Measurements from ENCODE around the gene KIAA1217. TPM values are rescaled to one million over a fixed set of nuclear protein-coding genes. Genes with fewer than 3 reads are reported as not detected.

Gene KIAA1217
- total RNA-seq, 1 experiment from 2014 or later, result 23.4 TPM

DNA sequence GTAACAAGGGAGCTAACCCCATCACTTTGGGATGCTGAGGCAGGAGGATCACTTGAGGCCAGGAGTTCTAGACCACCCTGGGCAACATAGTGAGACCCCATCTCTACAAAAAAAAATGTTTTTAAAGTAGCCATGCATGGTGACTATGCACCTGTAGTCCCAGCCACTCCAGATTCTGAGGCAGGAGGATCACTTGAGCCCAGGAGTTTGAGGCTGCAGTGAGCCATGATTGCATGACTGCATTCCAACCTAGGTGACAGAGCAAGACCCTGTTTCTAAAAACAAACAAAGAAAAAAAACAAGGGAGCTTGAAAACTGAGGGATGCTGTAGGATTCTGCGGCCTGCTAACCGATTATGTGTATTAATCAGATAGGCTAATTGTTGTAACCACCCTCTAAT lies 4.9 kb downstream of the KIAA1217 start:
- TF ChIP-seq, protein P1, sequence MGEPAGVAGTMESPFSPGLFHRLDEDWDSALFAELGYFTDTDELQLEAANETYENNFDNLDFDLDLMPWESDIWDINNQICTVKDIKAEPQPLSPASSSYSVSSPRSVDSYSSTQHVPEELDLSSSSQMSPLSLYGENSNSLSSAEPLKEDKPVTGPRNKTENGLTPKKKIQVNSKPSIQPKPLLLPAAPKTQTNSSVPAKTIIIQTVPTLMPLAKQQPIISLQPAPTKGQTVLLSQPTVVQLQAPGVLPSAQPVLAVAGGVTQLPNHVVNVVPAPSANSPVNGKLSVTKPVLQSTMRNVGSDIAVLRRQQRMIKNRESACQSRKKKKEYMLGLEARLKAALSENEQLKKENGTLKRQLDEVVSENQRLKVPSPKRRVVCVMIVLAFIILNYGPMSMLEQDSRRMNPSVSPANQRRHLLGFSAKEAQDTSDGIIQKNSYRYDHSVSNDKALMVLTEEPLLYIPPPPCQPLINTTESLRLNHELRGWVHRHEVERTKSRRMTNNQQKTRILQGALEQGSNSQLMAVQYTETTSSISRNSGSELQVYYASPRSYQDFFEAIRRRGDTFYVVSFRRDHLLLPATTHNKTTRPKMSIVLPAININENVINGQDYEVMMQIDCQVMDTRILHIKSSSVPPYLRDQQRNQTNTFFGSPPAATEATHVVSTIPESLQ (CRISPR knock-in tag; IDR thresholded peaks at IDR 0.05), result no peak
- TF ChIP-seq ZBTB21 (CRISPR knock-in tag; IDR thresholded peaks at IDR 0.05; ENCODE audit: borderline replicate concordance), result no peak
- no peak for TF ChIP-seq SOX15 (CRISPR knock-in tag; IDR thresholded peaks at IDR 0.05)
- TF ChIP-seq CREM (CRISPR knock-in tag; IDR thresholded peaks at IDR 0.05), result no peak
- Mint-ChIP-seq H3K4me3 (no peak overlapping the region), H3K36me3 (peaks cover 7% of the 10 kb centered on the region), H3K27me3 (ENCODE audit: low read depth) (no peaks in the 10 kb centered on the region), H3K27ac (no peak overlapping the region), H3K4me1 (peaks cover 58% of the 10 kb centered on the region), H3K9me3 (peaks cover 8% of the 10 kb centered on the region)
- ATAC-seq (no peak), DNase-seq (ENCODE audit: low spot score) (no peak)
- CTCF ChIA-PET, result no interaction called here
- POLR2A ChIA-PET, result no interaction called here

DNA sequence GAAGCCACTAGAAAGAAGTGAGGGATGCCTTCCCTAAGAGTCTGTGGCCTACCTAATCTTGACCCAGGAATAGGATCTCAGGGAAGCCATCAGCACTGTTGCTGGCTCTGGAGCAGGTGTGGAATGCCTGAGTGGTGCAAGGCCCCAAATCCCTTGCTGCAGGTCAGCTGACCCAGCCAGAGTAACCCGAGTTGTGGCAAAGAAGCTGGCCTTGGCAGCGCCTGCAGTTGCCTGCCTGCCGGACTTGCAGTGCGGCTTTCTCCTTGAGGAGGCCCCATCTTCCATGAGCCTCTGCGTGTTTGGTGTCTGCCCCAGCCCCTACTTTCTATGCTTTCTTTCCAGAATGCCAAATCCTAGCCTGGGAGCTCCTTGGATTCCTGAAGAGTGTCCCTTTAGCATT lies 5.8 kb downstream of the KIAA1217 start:
- H3K4me3 Mint-ChIP-seq, result no peak overlapping the region
- TF ChIP-seq ZSCAN18 (CRISPR knock-in tag; IDR thresholded peaks at IDR 0.05) (no peak), FOXJ3 (CRISPR knock-in tag; IDR thresholded peaks at IDR 0.05; ENCODE audit: borderline replicate concordance) (no peak)
- TF ChIP-seq, protein P2, sequence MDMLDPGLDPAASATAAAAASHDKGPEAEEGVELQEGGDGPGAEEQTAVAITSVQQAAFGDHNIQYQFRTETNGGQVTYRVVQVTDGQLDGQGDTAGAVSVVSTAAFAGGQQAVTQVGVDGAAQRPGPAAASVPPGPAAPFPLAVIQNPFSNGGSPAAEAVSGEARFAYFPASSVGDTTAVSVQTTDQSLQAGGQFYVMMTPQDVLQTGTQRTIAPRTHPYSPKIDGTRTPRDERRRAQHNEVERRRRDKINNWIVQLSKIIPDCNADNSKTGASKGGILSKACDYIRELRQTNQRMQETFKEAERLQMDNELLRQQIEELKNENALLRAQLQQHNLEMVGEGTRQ (CRISPR knock-in tag; IDR thresholded peaks at IDR 0.05), result peak; percentile 56
- peaks cover 8% of the 10 kb centered on the region for H3K9me3 Mint-ChIP-seq
- no peaks in the 10 kb centered on the region for H3K27me3 Mint-ChIP-seq (ENCODE audit: low read depth)
- H3K36me3 Mint-ChIP-seq, result peaks cover 11% of the 10 kb centered on the region
- ChIA-PET POLR2A (interaction anchor here (0.6 kb wide), 1 partner anchor 354 kb away, joined by 3 read pairs; no protein-coding TSS in a partner anchor), CTCF (interaction anchor here (1.4 kb wide), 1 partner anchor 145 kb away, joined by 4 read pairs; no protein-coding TSS in a partner anchor)
- peak; percentile 13 for ATAC-seq
- DNase-seq (ENCODE audit: low spot score), result no peak
- peaks cover 57% of the 10 kb centered on the region for H3K4me1 Mint-ChIP-seq
- H3K27ac Mint-ChIP-seq, result no peak overlapping the region

DNA sequence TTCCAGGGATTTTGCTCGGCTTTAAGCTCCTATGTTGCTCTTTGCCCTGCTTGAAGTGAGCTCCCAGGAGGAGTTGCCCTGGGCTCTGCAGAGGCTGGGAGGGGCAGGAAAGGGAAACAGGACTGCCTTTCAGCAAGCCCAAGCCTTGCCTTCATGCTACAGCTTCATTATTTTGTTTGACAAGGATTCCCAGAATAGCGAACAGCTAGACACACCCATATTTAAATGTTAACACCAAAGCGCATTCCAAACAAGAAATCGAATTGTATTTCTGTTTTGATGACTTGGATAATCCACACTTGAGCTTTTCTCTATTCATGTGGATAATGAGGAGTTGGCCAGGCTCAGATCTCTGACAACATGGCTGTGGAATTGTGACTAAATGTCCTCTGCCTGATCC lies 6.3 kb downstream of the KIAA1217 start:
- Mint-ChIP-seq H3K36me3 (peaks cover 14% of the 10 kb centered on the region), H3K4me1 (peaks cover 55% of the 10 kb centered on the region), H3K27me3 (ENCODE audit: low read depth) (no peaks in the 10 kb centered on the region), H3K9me3 (peaks cover 8% of the 10 kb centered on the region), H3K27ac (no peak overlapping the region; the same call in 1 of the 2 replicates), H3K4me3 (no peak overlapping the region)
- DNase-seq (ENCODE audit: low spot score), result no peak
- ChIA-PET CTCF (interaction anchor here (0.7 to 1.4 kb wide), 2 partner anchors 13 to 145 kb away, joined by 3 to 4 read pairs; no protein-coding TSS in a partner anchor), POLR2A (interaction anchor here (0.6 kb wide), 1 partner anchor 354 kb away, joined by 3 read pairs; no protein-coding TSS in a partner anchor)
- peak; percentile 29; the same call in 1 of the 2 replicates for ATAC-seq
- TF ChIP-seq SOX15 (CRISPR knock-in tag; IDR thresholded peaks at IDR 0.05) (no peak), KAT7 (CRISPR knock-in tag; IDR thresholded peaks at IDR 0.05; ENCODE audit: borderline replicate concordance) (no peak), OVOL2 (CRISPR knock-in tag; IDR thresholded peaks at IDR 0.05; ENCODE audit: borderline replicate concordance) (no peak), FOXP1 (CRISPR knock-in tag; IDR thresholded peaks at IDR 0.05; ENCODE audit: borderline replicate concordance) (no peak), ZNF219 (CRISPR knock-in tag; IDR thresholded peaks at IDR 0.05; ENCODE audit: borderline replicate concordance) (no peak), ZSCAN18 (CRISPR knock-in tag; IDR thresholded peaks at IDR 0.05) (no peak), ZNF425 (CRISPR knock-in tag; conservative IDR thresholded peaks at IDR 0.05) (no peak), NFE2L1 (CRISPR knock-in tag; IDR thresholded peaks at IDR 0.05) (no peak), ZNF138 (CRISPR knock-in tag; conservative IDR thresholded peaks at IDR 0.05) (no peak), USF1 (CRISPR knock-in tag; IDR thresholded peaks at IDR 0.05) (no peak)
- TF ChIP-seq, protein P3, sequence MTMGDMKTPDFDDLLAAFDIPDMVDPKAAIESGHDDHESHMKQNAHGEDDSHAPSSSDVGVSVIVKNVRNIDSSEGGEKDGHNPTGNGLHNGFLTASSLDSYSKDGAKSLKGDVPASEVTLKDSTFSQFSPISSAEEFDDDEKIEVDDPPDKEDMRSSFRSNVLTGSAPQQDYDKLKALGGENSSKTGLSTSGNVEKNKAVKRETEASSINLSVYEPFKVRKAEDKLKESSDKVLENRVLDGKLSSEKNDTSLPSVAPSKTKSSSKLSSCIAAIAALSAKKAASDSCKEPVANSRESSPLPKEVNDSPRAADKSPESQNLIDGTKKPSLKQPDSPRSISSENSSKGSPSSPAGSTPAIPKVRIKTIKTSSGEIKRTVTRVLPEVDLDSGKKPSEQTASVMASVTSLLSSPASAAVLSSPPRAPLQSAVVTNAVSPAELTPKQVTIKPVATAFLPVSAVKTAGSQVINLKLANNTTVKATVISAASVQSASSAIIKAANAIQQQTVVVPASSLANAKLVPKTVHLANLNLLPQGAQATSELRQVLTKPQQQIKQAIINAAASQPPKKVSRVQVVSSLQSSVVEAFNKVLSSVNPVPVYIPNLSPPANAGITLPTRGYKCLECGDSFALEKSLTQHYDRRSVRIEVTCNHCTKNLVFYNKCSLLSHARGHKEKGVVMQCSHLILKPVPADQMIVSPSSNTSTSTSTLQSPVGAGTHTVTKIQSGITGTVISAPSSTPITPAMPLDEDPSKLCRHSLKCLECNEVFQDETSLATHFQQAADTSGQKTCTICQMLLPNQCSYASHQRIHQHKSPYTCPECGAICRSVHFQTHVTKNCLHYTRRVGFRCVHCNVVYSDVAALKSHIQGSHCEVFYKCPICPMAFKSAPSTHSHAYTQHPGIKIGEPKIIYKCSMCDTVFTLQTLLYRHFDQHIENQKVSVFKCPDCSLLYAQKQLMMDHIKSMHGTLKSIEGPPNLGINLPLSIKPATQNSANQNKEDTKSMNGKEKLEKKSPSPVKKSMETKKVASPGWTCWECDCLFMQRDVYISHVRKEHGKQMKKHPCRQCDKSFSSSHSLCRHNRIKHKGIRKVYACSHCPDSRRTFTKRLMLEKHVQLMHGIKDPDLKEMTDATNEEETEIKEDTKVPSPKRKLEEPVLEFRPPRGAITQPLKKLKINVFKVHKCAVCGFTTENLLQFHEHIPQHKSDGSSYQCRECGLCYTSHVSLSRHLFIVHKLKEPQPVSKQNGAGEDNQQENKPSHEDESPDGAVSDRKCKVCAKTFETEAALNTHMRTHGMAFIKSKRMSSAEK (CRISPR knock-in tag; IDR thresholded peaks at IDR 0.05; ENCODE audit: borderline replicate concordance), result no peak
